ENCODE results near the gene HTR3A. TPM values are rescaled to one million over a fixed set of nuclear protein-coding genes. Genes with fewer than 3 reads are reported as not detected.

The HTR3A gene
- total and polyA plus RNA-seq, 12 donors, result 0.03 to 1.1 (median 0.14) TPM; not detected in 6

DNA sequence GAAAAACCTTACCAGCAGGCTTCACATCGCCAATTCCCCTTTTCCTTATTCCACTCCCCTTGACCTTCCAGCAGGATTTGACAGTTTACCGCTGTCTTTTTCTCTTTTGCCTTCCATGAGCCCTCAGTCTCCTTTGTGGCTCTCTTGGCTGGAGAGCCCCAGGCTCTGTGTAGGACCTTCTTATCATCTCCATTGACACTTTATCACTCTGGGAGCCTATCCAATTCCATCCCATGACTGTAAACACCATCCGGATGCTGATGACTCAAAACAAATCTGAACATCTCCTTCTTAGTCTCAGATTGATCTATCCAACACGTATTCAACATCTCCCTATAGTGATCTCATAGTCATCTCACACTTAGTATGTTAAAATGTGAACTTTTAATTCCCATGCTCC, 36.0 kb downstream of the HTR3A start:
- TF ChIP-seq, protein P1, sequence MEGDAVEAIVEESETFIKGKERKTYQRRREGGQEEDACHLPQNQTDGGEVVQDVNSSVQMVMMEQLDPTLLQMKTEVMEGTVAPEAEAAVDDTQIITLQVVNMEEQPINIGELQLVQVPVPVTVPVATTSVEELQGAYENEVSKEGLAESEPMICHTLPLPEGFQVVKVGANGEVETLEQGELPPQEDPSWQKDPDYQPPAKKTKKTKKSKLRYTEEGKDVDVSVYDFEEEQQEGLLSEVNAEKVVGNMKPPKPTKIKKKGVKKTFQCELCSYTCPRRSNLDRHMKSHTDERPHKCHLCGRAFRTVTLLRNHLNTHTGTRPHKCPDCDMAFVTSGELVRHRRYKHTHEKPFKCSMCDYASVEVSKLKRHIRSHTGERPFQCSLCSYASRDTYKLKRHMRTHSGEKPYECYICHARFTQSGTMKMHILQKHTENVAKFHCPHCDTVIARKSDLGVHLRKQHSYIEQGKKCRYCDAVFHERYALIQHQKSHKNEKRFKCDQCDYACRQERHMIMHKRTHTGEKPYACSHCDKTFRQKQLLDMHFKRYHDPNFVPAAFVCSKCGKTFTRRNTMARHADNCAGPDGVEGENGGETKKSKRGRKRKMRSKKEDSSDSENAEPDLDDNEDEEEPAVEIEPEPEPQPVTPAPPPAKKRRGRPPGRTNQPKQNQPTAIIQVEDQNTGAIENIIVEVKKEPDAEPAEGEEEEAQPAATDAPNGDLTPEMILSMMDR (IDR thresholded peaks at IDR 0.05), result no peak
- no peak for TF ChIP-seq POLR2A (IDR thresholded peaks at IDR 0.05)
- H3K27ac ChIP-seq, result no peak overlapping the region
- H3K9me3 ChIP-seq (replicated peaks in 1 of 3), result no peaks in the 10 kb centered on the region
- 55 to 62% (median 59%) methylated on average over 4 of the region's 4 CpGs for WGBS, 4 donors
- no peak overlapping the region for H3K4me3 ChIP-seq
- intact Hi-C loops (cut with DNase I), result no loop called here
- no peak for DNase-seq
- H3K36me3 ChIP-seq (replicated peaks in 1 of 2), result no peaks in the 10 kb centered on the region
- no peaks in the 10 kb centered on the region for H3K4me1 ChIP-seq (replicated peaks in 1 of 2)
- no peaks in the 10 kb centered on the region for H3K27me3 ChIP-seq

DNA sequence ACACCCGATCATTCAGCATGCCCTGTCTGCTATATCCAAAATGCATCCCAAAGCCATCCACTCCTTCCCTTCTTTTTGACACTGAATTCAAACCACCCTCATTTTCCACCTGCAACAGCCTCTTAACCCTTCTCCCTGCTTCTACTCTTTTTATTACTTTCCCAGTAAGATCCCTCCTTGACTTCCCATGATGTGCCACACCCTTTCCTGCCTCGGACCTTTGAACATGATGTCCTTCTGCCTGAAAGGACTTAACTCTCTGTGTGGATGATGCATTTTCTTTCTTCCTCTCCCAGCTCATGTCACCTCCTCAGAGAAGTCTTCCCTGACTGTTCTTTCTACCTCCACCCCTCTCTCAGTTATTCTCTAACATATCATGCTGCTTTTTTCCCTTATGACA, 36.5 kb downstream of the HTR3A start:
- DNase-seq, result no peak
- TF ChIP-seq POLR2A (IDR thresholded peaks at IDR 0.05), result no peak
- TF ChIP-seq, protein P1 (IDR thresholded peaks at IDR 0.05), result no peak
- Histone ChIP-seq H3K36me3 (replicated peaks in 1 of 2) (no peaks in the 10 kb centered on the region), H3K4me3 (no peak overlapping the region), H3K4me1 (replicated peaks in 1 of 2) (no peaks in the 10 kb centered on the region), H3K9me3 (replicated peaks in 1 of 3) (no peaks in the 10 kb centered on the region), H3K27me3 (no peaks in the 10 kb centered on the region), H3K27ac (no peak overlapping the region)
- WGBS, 4 donors, result 33 to 51% (median 43%) methylated on average over 2 of the region's 2 CpGs
- intact Hi-C loops (cut with DNase I), result no loop called here

DNA sequence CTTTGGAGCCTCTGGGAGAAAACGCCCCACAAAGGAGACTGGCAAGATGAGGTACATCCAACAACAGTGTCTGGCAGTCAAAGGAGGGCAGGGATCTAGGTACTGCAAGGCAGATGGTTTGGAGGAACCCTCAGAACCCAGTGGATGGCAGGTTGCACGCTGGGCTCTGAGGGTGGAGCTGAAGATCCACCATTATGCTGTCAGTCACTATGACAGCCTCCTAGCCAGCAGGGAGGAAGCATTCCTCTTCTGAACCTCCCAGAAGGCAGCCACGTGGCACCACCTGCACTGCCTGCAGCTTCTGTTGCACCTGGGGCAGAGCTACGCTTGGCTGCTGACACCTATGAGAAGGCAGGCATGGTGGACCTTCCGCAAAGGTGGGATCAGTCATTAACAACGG, 40.2 kb downstream of the HTR3A start:
- DNase-seq, result no peak
- no peaks in the 10 kb centered on the region for H3K27me3 ChIP-seq
- no peaks in the 10 kb centered on the region for H3K36me3 ChIP-seq (replicated peaks in 1 of 2)
- H3K9me3 ChIP-seq (replicated peaks in 1 of 3), result no peaks in the 10 kb centered on the region
- intact Hi-C loops (cut with DNase I), result no loop called here
- 52 to 63% (median 60%) methylated on average over 5 to 6 of the region's 6 CpGs for WGBS, 4 donors
- TF ChIP-seq, protein P1 (IDR thresholded peaks at IDR 0.05), result no peak
- no peak for TF ChIP-seq POLR2A (IDR thresholded peaks at IDR 0.05)
- H3K4me1 ChIP-seq (replicated peaks in 1 of 2), result no peaks in the 10 kb centered on the region
- no peak overlapping the region for H3K4me3 ChIP-seq
- no peak overlapping the region for H3K27ac ChIP-seq

DNA sequence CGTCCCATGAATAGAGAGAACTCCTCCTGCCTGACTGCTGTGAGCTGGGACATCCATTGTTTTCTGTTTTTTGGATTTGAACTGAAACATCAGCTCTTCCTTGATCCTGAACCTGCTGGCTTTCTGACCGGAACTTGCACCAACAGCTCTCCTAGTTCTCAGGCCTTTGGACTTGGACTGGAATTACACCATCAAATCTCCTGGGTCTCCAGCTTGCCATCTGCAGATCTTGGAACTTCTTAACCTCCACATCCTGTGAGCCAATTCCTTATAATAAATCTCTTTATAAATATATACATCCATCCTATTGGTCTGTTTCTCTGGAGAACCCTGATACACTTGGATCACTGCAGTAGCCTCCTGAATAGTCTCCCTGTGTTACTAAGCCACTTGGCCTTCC, 42.1 kb downstream of the HTR3A start:
- intact Hi-C loops (cut with DNase I), result no loop called here
- H3K9me3 ChIP-seq (replicated peaks in 1 of 3), result no peaks in the 10 kb centered on the region
- H3K27ac ChIP-seq, result no peak overlapping the region
- TF ChIP-seq, protein P1 (IDR thresholded peaks at IDR 0.05), result no peak
- no peak for TF ChIP-seq POLR2A (IDR thresholded peaks at IDR 0.05)
- H3K4me1 ChIP-seq (replicated peaks in 1 of 2), result no peaks in the 10 kb centered on the region
- H3K36me3 ChIP-seq (replicated peaks in 1 of 2), result no peaks in the 10 kb centered on the region
- WGBS, 4 donors, result 90 to 98% (median 95%) methylated on average over 2 of the region's 2 CpGs
- no peaks in the 10 kb centered on the region for H3K27me3 ChIP-seq
- no peak overlapping the region for H3K4me3 ChIP-seq
- no peak for DNase-seq

All from adrenal gland (tissue), 12 donors.